Measurements from ENCODE around the gene TTC31.
"Not testable (repeated sequence)": the region's sequence is repeated elsewhere in the genome, so short reads cannot be mapped to it uniquely, and the experiment has no call there.

The TTC31 gene

GRCh38 chr2:74457549-74458131 is 25.2 kb upstream of the TTC31 start:
- peak; percentile 59 for DNase-seq (ENCODE audit: low spot score)

DNA sequence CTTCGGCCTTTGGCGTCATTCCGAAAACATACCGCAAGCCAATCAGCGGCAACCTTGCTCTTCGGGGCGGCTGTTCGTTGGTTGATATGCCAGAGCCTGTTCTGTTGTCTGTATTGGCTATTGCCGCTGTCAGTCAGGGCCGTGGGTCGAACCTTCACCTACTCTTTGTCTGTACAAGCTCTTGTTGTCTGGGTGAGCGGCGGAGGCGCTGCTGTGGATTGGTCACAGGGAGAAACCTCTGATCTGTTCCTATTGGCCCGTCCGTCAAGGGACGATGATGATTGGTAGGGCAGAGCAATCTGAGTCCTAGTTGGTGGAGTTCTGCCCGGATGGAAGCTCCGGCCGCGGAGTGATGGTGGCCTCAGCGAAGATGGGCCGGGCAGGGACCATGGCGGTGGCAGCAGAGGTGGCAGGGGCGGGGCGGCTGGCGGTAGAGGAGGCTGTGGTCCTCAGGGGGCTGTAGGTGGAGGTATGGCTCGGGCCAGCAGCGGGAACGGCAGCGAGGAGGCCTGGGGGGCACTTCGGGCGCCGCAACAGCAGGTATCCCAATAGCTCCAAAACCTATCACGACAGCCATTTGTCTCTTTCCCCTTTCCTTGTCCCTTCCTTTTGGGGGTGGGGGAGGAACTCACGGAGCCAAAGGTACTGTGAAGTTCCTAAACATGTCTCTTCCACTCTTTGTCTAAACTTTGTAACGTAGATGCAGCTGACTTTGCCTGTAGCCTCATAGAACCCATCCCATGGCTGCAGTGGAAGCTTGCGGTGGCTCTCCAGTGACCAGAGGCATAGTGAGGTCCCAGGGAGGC is 24.5 kb upstream of the TTC31 start, which contains the start of gene WBP1:
TSS of gene WBP1 (plus strand) at position 307 of the 806 bp plus-strand sequence. CDS start at position 472, 165 bp downstream.
- DNase-seq (ENCODE audit: low spot score): peak; percentile 89

DNA sequence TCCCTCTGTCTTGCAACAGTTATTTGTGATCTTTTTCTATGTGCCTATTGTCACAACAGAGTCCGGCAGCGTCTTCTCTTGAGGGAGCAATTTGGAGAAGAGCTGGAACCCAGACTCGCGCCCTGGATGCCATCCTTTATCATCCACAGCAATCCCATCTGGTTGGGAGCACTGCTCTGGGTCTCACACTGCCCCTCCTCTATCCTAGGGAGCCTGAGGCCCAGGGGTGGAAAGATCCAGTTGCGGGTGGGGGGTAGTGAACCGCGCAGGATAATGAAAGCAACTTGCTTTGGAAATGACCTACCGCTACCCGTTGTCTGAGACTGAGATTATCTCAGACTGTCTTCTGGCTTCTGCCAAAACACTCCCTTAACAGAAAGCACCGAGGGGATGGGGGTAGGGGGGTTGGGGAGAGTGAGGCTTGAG is 23.9 kb upstream of the TTC31 start:
- no peak for DNase-seq (ENCODE audit: low spot score)

GRCh38 chr2:74459503-74460118 is 23.3 kb upstream of the TTC31 start:
- DNase-seq (ENCODE audit: low spot score): not testable (repeated sequence)

- not testable (repeated sequence) for DNase-seq (ENCODE audit: low spot score)
Observed at GRCh38 chr2:74460187-74460586, 22.7 kb upstream of the TTC31 start.

- DNase-seq (ENCODE audit: low spot score): peak; percentile 23
Observed at GRCh38 chr2:74461187-74462053, 21.5 kb upstream of the TTC31 start.

GRCh38 chr2:74462054-74462785 is 20.7 kb upstream of the TTC31 start:
- no peak for DNase-seq (ENCODE audit: low spot score)

- DNase-seq (ENCODE audit: low spot score): no peak
Observed at GRCh38 chr2:74462786-74463105, 20.1 kb upstream of the TTC31 start.

GRCh38 chr2:74464406-74464805 is 18.5 kb upstream of the TTC31 start:
- DNase-seq (ENCODE audit: low spot score): no peak

DNA sequence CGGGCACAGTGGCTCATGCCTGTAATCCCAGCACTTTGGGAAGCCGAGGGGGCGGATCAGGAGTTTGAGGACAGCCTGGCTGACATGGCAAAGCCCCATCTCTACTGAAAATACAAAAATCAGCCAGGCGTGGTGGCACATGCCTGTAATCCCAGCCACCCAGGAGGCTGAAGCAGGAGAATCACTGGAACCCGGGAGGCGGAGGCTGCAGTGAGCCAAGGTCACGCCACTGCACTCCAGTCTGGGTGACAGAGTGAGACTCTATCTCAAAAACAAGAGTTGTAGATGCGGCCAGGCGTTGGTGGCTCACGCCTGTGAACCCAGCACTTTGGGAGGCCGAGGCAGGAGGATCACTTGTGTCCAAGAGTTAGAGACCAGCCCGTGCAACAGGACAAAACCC is 12.1 kb upstream of the TTC31 start:
- DNase-seq (ENCODE audit: low spot score): not testable (repeated sequence)

DNA sequence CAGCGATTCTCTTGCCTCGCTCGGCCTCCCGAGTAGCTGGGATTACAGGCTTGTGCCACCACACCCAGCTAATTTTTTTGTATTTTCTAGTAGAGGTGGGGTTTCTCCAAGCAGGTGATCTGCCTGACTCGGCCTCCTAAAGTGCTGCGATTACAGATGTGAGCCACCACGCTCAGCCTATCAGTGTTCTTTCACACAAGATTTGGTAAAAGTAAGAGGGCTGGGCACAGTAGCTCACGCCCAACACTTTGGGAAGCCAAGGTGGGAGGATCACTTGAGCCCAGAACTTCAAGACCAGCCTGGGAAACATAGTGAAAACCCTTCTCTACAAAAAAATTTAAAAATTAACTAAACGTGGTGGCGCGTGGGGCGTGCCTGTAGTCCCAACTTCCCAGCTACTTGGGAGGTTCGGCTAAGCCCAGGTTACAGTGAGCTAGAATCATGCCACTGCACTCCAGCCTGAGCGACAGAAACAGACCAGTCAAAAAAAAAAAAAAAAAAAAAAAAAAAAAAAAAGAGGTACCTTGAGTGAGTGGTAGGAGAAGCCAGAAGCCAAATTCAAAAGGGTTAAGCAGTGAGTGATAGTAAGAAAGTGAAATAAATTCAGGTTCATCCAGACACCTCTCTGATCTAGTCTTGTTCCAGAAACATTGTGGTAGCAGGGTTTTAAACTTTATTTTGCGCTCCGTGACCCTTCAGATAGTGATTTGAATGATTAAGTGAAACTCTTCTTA is 11.4 kb upstream of the TTC31 start:
- no peak for DNase-seq (ENCODE audit: low spot score)

- DNase-seq (ENCODE audit: low spot score): peak; percentile 83
Observed at GRCh38 chr2:74472086-74472944, 10.6 kb upstream of the TTC31 start, which contains the start of gene MRPL53. Gene MRPL53, minus strand, starts transcription at chr2:74472680. Its CDS starts 20 bp downstream, at chr2:74472660.

DNA sequence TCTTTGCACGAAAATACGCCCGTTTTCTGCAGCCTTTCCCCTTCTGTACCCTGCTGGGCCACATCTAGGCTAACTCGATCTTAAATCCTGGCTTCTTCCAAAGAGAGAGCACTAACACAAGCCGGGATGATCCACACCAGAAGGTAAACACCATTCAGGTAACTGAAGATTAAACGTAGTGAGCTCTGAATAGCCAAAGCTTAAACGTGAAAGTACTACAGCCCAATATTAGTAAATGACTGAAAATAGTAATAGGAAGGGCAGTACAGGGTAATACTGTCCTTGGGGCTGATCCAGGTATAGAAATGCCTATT is 10.0 kb upstream of the TTC31 start:
- DNase-seq (ENCODE audit: low spot score): no peak

DNA sequence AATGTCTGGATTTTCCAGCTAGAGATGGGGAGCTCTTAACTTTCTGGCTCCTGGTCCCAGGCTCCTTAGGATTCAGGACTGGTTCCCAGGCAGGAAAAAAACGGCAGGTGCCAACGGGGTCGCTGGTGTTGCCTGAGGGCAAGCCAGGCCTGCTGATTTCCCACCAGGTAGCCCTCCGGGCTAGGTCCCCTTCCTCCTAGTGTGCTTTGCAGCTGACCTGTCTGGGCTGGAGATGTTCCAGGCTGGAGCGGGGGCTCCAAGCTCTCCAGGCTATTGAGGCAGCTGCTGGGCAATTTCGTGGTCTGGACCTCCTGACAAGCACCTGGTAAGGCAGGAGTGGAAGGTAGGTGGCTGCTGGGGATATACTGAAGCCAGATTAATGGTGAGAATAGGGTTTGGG is 8.4 kb upstream of the TTC31 start:
- DNase-seq (ENCODE audit: low spot score): no peak

DNA sequence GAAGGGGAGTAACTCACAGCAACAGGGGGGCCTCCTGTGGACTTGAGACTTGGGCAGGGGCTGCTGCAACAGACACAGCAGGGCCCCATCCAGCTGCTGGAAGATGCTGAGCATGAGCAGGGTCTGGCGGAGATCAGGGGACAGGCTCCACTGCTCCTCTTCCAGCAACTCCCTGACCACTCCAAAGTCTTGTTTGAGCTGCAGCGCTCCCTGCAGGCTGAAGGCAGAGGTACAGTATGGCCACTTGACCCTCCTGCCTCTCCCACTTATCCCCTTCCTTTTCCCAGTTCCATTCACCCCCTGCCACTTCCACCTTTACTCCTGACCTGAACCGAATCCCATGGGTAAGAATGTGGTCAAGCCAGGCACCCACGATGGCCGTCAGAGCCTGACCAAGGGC is 8.0 kb upstream of the TTC31 start:
- DNase-seq (ENCODE audit: low spot score): peak; percentile 33

DNA sequence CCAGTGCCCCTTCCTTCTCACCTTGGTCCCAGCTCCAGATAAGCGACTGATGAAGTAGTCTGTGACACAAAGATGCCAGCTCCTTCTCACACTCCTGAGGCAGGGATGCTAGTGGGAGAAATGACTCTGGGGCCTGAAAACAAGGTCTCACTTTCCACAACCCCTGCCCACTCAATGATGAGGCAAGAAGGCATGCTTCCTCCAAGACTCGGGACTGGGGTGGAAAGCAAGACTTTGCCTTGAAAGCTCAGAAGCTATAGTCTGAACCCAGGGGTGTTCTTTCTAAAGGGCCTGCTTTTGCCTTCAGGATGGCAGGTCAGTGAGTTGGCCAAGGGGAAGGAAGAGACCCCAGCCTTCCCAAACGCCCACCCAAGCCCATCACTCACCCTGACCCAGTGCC is 1.4 kb upstream of the TTC31 start:
- no peak for DNase-seq (ENCODE audit: low spot score)

- peak; percentile 67 for DNase-seq (ENCODE audit: low spot score)
Observed at GRCh38 chr2:74481961-74482800, 700 bp upstream of the TTC31 start.

DNA sequence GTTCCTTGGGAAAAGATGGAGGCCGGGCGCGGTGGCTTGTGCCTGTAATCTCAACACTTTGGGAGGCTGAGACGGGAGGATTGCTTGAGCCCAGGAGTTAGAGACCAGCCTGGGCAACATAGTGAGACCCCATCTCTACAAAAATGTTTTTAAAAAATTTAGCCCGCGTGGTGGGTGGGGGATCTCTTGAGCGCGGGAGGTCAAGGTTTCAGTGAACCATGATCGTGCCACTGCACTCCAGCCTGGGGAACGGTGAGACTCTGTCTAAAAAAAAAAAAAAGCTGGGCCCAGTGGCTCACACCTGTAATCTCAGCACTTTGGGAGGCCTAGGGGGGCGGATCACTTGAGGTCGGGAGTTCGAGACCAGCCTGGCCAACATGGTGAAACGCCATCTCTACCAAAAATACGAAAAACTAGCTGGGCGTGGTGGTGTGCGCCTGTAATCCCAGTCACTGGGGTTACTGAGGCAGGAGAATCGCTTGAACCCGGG is 839 bp downstream of the TTC31 start:
- not testable (repeated sequence) for DNase-seq (ENCODE audit: low spot score)

DNA sequence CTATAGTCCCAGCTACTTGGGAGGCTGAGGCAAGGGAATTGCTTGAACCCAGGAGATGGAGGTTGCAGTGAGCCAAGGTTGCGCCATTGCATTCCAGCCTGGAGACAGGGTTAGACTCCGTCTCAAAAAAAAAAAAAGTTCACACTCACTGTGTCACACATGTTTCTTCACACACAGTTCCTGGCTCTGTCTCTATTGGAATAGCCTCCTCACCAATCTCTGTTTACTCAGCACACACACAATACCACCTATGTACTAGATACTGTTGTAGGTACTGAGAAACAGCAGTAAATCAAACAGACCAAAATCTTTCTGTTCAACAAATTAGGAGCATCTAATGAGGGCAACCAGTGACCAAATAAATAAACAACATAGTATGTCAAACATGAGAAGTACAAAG is 3.3 kb downstream of the TTC31 start:
- no peak for DNase-seq (ENCODE audit: low spot score)

Measured in iPS-NIHi11 (cell line).